Forelimb muscle (tissue), 1 donor: Measurements from ENCODE around the gene EEF2KMT. TPM values are rescaled to one million over a fixed set of nuclear protein-coding genes. Genes with fewer than 3 reads are reported as not detected.
"Not testable (repeated sequence)": the region's sequence is repeated elsewhere in the genome, so short reads cannot be mapped to it uniquely, and the experiment has no call there.

Source experiments
- DNase-seq: peaks from one replicate; pipeline ENCODE4 v3.0.0-alpha.2; 2013; ENCODE audit warnings: low read depth
- polyA plus RNA-seq: library from polyadenylated mRNA; unstranded; fragments of 120-200 nt; gene quantifications from one replicate; pipeline ENCODE4 v1.2.1, GENCODE V29; 2013; ENCODE audit not compliant: insufficient read length

EEF2KMT gene
- polyA plus RNA-seq, 1 donor, result 9.6 TPM

GRCh38 chr16:5095145-5095830 is 2.3 kb downstream of the EEF2KMT start:
- not testable (repeated sequence) for DNase-seq

GRCh38 chr16:5093746-5094145 is 3.8 kb downstream of the EEF2KMT start:
- not testable (repeated sequence) for DNase-seq

- DNase-seq, result not testable (repeated sequence)
Measured at GRCh38 chr16:5093081-5093480, 4.5 kb downstream of the EEF2KMT start.

GRCh38 chr16:5090592-5090991 is 7.0 kb downstream of the EEF2KMT start:
- not testable (repeated sequence) for DNase-seq

GRCh38 chr16:5089911-5090555 is 7.6 kb downstream of the EEF2KMT start:
- not testable (repeated sequence) for DNase-seq

GRCh38 chr16:5088936-5089335 is 8.7 kb downstream of the EEF2KMT start:
- not testable (repeated sequence) for DNase-seq

- DNase-seq, result not testable (repeated sequence)
Measured at GRCh38 chr16:5088086-5088790, 9.4 kb downstream of the EEF2KMT start.

- not testable (repeated sequence) for DNase-seq
Measured at GRCh38 chr16:5085716-5086115, 11.9 kb downstream of the EEF2KMT start.

GRCh38 chr16:5084802-5085201 is 12.8 kb downstream of the EEF2KMT start:
- DNase-seq, result not testable (repeated sequence)

- not testable (repeated sequence) for DNase-seq
Measured at GRCh38 chr16:5084099-5084731, 13.4 kb downstream of the EEF2KMT start.

- not testable (repeated sequence) for DNase-seq
Measured at GRCh38 chr16:5083646-5084045, 13.9 kb downstream of the EEF2KMT start.

- not testable (repeated sequence) for DNase-seq
Measured at GRCh38 chr16:5080996-5081395, 16.6 kb downstream of the EEF2KMT start.

- not testable (repeated sequence) for DNase-seq
Measured at GRCh38 chr16:5080461-5080860, 17.1 kb downstream of the EEF2KMT start.

GRCh38 chr16:5078626-5079025 is 19.0 kb downstream of the EEF2KMT start:
- DNase-seq, result no peak

- DNase-seq, result no peak
Measured at GRCh38 chr16:5077304-5077703, 20.3 kb downstream of the EEF2KMT start.

- DNase-seq, result no peak
Measured at GRCh38 chr16:5075637-5076036, 22.0 kb downstream of the EEF2KMT start.

- not testable (repeated sequence) for DNase-seq
Measured at GRCh38 chr16:5073771-5074170, 23.8 kb downstream of the EEF2KMT start.

GRCh38 chr16:5073279-5073629 is 24.3 kb downstream of the EEF2KMT start:
- no peak for DNase-seq

- no peak for DNase-seq
Measured at GRCh38 chr16:5072334-5073278, 25.0 kb downstream of the EEF2KMT start.

- peak; percentile 72 for DNase-seq
Measured at GRCh38 chr16:5071681-5072333, 25.8 kb downstream of the EEF2KMT start, which contains the start of gene ALG1. TSS of gene ALG1 (plus strand) at chr16:5071843. CDS start at chr16:5071850, 7 bp downstream.
